HepG2 (cell line): ENCODE results near the gene CEP120. TPM values are rescaled to one million over a fixed set of nuclear protein-coding genes. Genes with fewer than 3 reads are reported as not detected.

Source experiments
- ATF5 ChIP-seq: sonication (generic); formaldehyde crosslinking; IDR thresholded peaks from 2 replicates; pipeline ENCODE4 v1.4.0; 2020; ENCODE audit warnings: mild to moderate bottlenecking, low read depth, missing genetic modification reagents
- BCL3 ChIP-seq: sonication (generic); formaldehyde crosslinking; IDR thresholded peaks from 2 replicates; pipeline ENCODE4 v1.5.1; 2020; ENCODE audit warnings: mild to moderate bottlenecking, missing genetic modification reagents, moderate library complexity
- FOXO4 ChIP-seq: sonication (generic); formaldehyde crosslinking; conservative IDR thresholded peaks from 2 replicates; pipeline ENCODE4 v1.8.1; 2023; ENCODE audit warnings: missing genetic modification reagents
- GFI1 ChIP-seq: sonication (generic); formaldehyde crosslinking; IDR thresholded peaks from 2 replicates; pipeline ENCODE4 v1.5.0; 2020; ENCODE audit warnings: missing genetic modification reagents, mild to moderate bottlenecking, borderline replicate concordance
- HNRNPL ChIP-seq: fragments of 200-400 bp; formaldehyde crosslinking; IDR thresholded peaks from 2 replicates; pipeline ENCODE4 v1.6.1; 2017; ENCODE audit warnings: mild to moderate bottlenecking, low read depth, low read length
- NR1H2 ChIP-seq: sonication (generic); formaldehyde crosslinking; IDR thresholded peaks from 2 replicates; pipeline ENCODE4 v1.8.1; 2022; ENCODE audit warnings: low read depth, missing genetic modification reagents, borderline replicate concordance
- NRL ChIP-seq: sonication (generic); formaldehyde crosslinking; IDR thresholded peaks from 2 replicates; pipeline ENCODE4 v1.5.0; 2020; ENCODE audit warnings: missing genetic modification reagents, mild to moderate bottlenecking, moderate library complexity, borderline replicate concordance
- RFX3 ChIP-seq: IDR thresholded peaks from 2 replicates; pipeline ENCODE4 v1.6.1; 2016; ENCODE audit warnings: missing biosample characterization, missing genetic modification reagents
- TAF1 ChIP-seq: sonication (generic); formaldehyde crosslinking; IDR thresholded peaks from 2 replicates; pipeline ENCODE4 v1.4.0; 2020; ENCODE audit warnings: missing genetic modification reagents
- THAP11 ChIP-seq: IDR thresholded peaks from 2 replicates; pipeline ENCODE4 v1.6.1; 2016; ENCODE audit warnings: missing biosample characterization, missing genetic modification reagents
- YEATS4 ChIP-seq: sonication (generic); formaldehyde crosslinking; IDR thresholded peaks from 2 replicates; pipeline ENCODE4 v1.4.0; 2020; ENCODE audit warnings: missing genetic modification reagents, borderline replicate concordance
- ZBTB3 ChIP-seq: sonication (generic); formaldehyde crosslinking; IDR thresholded peaks from 2 replicates; pipeline ENCODE4 v1.4.0; 2020; ENCODE audit warnings: low read depth, mild to moderate bottlenecking, moderate library complexity, missing genetic modification reagents, borderline replicate concordance
- ZNF205 ChIP-seq: IDR thresholded peaks from 2 replicates; pipeline ENCODE4 v1.6.1; 2018; ENCODE audit warnings: missing biosample characterization, missing genetic modification reagents
- polyA plus RNA-seq, 8 experiments: library from polyadenylated mRNA; depleted of rRNA in 3 of 8; stranded (reverse) in 7 of 8; unstranded in 1 of 8; fragments of >200 nt; fragmentation: Illumina TruSeq in 4 of 8; extraction: Trizol in 4 of 8; gene quantifications; 2 replicates each; pipeline versions ENCODE4 v1.2.1 to v1.2.3, GENCODE V29; 2011 to 2016; ENCODE audit warnings: low read depth in 4 of 8, missing spikeins in 1 of 8, mixed read lengths in 1 of 8; ENCODE audit not compliant: insufficient read depth in 1 of 8
- total RNA-seq, 5 experiments: library from RNA; depleted of rRNA; stranded (reverse); fragments of >200 nt; fragmentation: Illumina TruSeq; extraction: Trizol; gene quantifications; 2 replicates each; pipeline ENCODE4 v1.2.3, GENCODE V29; 2016; ENCODE audit warnings: low read depth in 1 of 5

CEP120 gene
- total and polyA plus RNA-seq, 2 of the 13 experiments (the other 11 are each of a cell fraction or from before 2014, with no cell fraction given) = 8.0 to 14.7 TPM

- TF ChIP-seq ZBTB3 (CRISPR knock-in tag) (no peak), BCL3 (CRISPR knock-in tag) (no peak), NRL (no peak), RFX3 (CRISPR knock-in tag) (no peak), TAF1 (CRISPR knock-in tag) (no peak), GFI1 (CRISPR knock-in tag) (no peak), HNRNPL (no peak), ZNF205 (CRISPR knock-in tag) (no peak), YEATS4 (CRISPR knock-in tag) (no peak), NR1H2 (CRISPR knock-in tag) (no peak), THAP11 (CRISPR knock-in tag) (no peak), FOXO4 (no peak), ATF5 (CRISPR knock-in tag) (no peak)
Measured at GRCh38 chr5:123359454-123360200, 63.6 kb downstream of the CEP120 start (continued).
